Activated CD8-positive, alpha-beta T cell treated with anti-CD3 and anti-CD28 coated beads for 36 hours (primary cell): ENCODE data around the gene NID1. TPM values are rescaled to one million over a fixed set of nuclear protein-coding genes. Genes with fewer than 3 reads are reported as not detected.

Experiments used
- ATAC-seq: fragments of 200-7000 bp; cut with Tn5 transposase; one replicate; pipeline ENCODE4 v1.10.0; 2021; ENCODE audit warnings: mild to moderate bottlenecking, moderate library complexity
- CTCF ChIA-PET: fragments of 350-600 bp; sonication (Branson Sonifier 250); formaldehyde crosslinking; loops from one replicate; lab custom pipeline; 2021; ENCODE audit warnings: antibody characterized with exemption; lab: Charles Lee
- POLR2A ChIA-PET: fragments of 350-600 bp; sonication (Branson Sonifier 250); formaldehyde crosslinking; loops from one replicate; lab custom pipeline; 2021; ENCODE audit warnings: antibody characterized with exemption; lab: Charles Lee
- DNase-seq: peaks from one replicate; pipeline ENCODE4 v3.0.0-alpha.2; 2020
- H3K27ac Mint-ChIP-seq: one replicate; pipeline ENCODE4 v1.8.0; 2021; ENCODE audit warnings: mild to moderate bottlenecking, mixed read lengths
- H3K27me3 Mint-ChIP-seq: one replicate; pipeline ENCODE4 v1.8.0; 2021; ENCODE audit warnings: mixed read lengths
- H3K36me3 Mint-ChIP-seq: one replicate; pipeline ENCODE4 v1.8.0; 2021; ENCODE audit warnings: low read depth, mixed read lengths
- H3K4me1 Mint-ChIP-seq: one replicate; pipeline ENCODE4 v1.8.0; 2021; ENCODE audit warnings: low read depth, mixed read lengths
- H3K4me3 Mint-ChIP-seq: one replicate; pipeline ENCODE4 v1.8.0; 2021; ENCODE audit warnings: mild to moderate bottlenecking, moderate library complexity, mixed read lengths
- H3K9me3 Mint-ChIP-seq: one replicate; pipeline ENCODE4 v1.8.0; 2021; ENCODE audit warnings: mixed read lengths
- intact Hi-C: fragments of 100-400 bp; cut with micrococcal nuclease; formaldehyde crosslinking; loops from one replicate; pipeline ENCODE4 v1.10.0; 2022
- total RNA-seq, 2 experiments: library from RNA; stranded (reverse); gene quantifications; one replicate each; pipeline ENCODE4 v1.2.3, GENCODE V29; 2021
- TF ChIP-seq, protein P1 (sequence below): fragments of 200-600 bp; IDR thresholded peaks from one replicate; pipeline ENCODE4 v1.8.0; 2022; ENCODE audit warnings: antibody characterized with exemption, mild to moderate bottlenecking

NID1 gene
- total RNA-seq, 2 experiments from 2014 or later = 0.04 to 0.07 TPM

DNA sequence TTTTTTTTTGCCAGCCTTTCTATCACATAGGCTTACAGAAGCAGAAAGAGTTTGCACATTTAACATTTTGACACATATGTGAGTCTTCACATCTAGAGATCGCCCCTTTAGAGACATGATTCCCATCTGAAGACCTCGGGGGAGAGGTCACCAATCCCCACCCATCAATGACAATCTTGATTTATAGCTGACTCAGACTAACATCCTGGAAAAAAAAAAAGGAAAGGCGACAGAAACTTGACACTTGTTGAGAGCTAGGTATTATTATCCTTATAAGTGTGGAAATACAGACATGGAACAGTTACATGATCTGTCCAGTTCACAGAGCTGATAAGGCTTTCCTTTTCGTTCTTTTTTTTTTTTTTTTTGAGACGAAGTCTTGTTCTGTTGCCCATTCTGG, 28.0 kb upstream of the NID1 start:
- Mint-ChIP-seq H3K36me3 (peaks cover 5% of the 10 kb centered on the region), H3K4me3 (no peak overlapping the region), H3K27me3 (peaks cover 12% of the 10 kb centered on the region), H3K27ac (no peak overlapping the region), H3K9me3 (peaks cover 13% of the 10 kb centered on the region), H3K4me1 (peaks cover 2% of the 10 kb centered on the region)
- TF ChIP-seq, protein P1, sequence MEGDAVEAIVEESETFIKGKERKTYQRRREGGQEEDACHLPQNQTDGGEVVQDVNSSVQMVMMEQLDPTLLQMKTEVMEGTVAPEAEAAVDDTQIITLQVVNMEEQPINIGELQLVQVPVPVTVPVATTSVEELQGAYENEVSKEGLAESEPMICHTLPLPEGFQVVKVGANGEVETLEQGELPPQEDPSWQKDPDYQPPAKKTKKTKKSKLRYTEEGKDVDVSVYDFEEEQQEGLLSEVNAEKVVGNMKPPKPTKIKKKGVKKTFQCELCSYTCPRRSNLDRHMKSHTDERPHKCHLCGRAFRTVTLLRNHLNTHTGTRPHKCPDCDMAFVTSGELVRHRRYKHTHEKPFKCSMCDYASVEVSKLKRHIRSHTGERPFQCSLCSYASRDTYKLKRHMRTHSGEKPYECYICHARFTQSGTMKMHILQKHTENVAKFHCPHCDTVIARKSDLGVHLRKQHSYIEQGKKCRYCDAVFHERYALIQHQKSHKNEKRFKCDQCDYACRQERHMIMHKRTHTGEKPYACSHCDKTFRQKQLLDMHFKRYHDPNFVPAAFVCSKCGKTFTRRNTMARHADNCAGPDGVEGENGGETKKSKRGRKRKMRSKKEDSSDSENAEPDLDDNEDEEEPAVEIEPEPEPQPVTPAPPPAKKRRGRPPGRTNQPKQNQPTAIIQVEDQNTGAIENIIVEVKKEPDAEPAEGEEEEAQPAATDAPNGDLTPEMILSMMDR = no peak
- ATAC-seq (no peak), DNase-seq (no peak)
- intact Hi-C loops = no loop called here
- ChIA-PET CTCF (interaction anchor here (0.7 kb wide), 1 partner anchor 541 kb away, joined by 3 read pairs; no protein-coding TSS in a partner anchor), POLR2A (no interaction called here)

DNA sequence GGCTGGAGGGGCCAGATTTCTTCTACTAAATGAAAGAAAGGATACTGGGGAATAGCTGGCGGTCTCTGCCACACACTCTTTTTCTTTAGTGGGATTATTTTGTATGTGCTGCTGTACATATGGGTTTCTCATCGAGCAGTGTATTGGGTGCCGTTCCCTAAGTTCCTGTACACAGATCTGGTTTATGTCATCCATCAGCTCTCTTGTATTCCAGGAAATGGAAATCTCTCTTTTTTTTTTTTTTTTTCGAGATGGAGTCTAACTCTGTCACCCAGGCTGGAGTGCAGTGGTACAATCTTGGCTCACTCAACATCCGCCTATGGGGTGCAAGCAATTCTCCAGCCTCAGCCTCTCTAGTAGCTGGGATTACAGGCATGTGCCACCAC, 27.0 kb upstream of the NID1 start:
- POLR2A ChIA-PET = interaction anchor here (0.6 kb wide), 1 partner anchor 52 kb away, joined by 3 read pairs; no protein-coding TSS in a partner anchor
- no peak for ATAC-seq
- DNase-seq = no peak
- intact Hi-C loops = no loop called here
- Mint-ChIP-seq H3K9me3 (peaks cover 8% of the 10 kb centered on the region), H3K27ac (no peak overlapping the region), H3K4me1 (no peaks in the 10 kb centered on the region), H3K27me3 (peaks cover 16% of the 10 kb centered on the region), H3K36me3 (peaks cover 3% of the 10 kb centered on the region), H3K4me3 (no peak overlapping the region)
- CTCF ChIA-PET = no interaction called here
- TF ChIP-seq, protein P1 = no peak

DNA sequence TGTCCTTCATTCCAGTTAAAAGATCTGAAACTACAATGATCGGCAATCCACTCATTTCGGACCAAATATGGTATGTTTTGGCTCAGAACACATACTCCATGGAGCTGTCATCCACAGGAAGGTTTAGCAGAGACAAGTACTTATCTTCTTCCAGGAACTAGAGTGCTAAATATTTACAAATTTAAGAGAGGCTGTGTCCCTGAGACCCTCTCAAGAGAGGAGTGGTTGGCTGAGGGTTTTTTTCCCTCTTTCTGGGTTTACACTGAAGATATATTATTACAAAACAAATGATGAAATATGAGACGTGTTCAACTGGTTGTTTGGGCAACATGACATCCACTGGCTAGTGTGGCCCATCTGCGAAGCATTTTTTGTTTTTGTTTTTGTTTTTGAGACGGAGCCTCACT, 25.9 kb upstream of the NID1 start:
- TF ChIP-seq, protein P1 = no peak
- intact Hi-C loops = no loop called here
- DNase-seq (no peak), ATAC-seq (no peak)
- Mint-ChIP-seq H3K4me3 (no peak overlapping the region), H3K36me3 (no peaks in the 10 kb centered on the region), H3K27me3 (peaks cover 14% of the 10 kb centered on the region), H3K9me3 (peaks cover under 1% of the 10 kb centered on the region), H3K27ac (no peak overlapping the region), H3K4me1 (no peaks in the 10 kb centered on the region)
- ChIA-PET POLR2A (interaction anchor here (0.6 kb wide), 1 partner anchor 385 kb away, joined by 3 read pairs; no protein-coding TSS in a partner anchor), CTCF (no interaction called here)

DNA sequence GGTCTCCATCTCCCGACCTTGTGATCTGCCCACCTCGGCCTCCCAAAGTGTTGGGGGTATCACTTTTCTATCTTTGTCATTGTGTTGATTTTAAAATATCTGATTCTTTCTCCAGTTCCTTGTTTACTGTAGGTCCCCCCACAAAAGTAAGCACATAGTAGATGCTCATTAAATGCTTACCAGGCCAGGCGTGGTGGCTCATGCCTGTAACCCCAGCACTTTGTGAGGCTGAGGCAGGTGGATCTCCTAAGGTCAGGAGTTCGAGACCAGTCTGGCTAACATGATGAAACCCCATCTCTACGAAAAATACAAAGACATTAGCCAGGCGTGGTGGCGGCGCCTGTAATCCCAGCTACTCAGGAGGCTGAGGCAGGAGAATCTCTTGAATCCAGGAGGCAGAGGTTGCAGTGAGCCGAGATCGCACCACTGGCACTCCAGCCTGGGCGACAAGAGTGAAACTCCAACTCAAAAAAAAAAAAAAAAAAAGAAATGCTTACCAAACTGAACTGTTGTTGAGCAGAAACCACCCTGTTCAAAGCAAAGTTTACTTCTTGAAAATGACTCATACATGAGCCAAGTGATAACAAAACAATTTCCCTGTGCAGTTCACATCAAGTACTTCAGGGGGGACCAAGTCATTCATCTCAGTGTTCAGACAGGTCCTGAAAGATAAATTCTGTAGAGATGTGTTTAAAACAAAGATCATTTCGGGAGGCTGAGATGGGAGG, 24.3 kb upstream of the NID1 start:
- peaks cover 12% of the 10 kb centered on the region for H3K27me3 Mint-ChIP-seq
- intact Hi-C loops = no loop called here
- no peak for DNase-seq
- TF ChIP-seq, protein P1 = no peak
- H3K36me3 Mint-ChIP-seq = no peaks in the 10 kb centered on the region
- H3K4me1 Mint-ChIP-seq = no peaks in the 10 kb centered on the region
- ChIA-PET POLR2A (no interaction called here), CTCF (no interaction called here)
- H3K4me3 Mint-ChIP-seq = no peak overlapping the region
- peak; percentile 56 for ATAC-seq
- H3K27ac Mint-ChIP-seq = no peak overlapping the region
- H3K9me3 Mint-ChIP-seq = no peaks in the 10 kb centered on the region

DNA sequence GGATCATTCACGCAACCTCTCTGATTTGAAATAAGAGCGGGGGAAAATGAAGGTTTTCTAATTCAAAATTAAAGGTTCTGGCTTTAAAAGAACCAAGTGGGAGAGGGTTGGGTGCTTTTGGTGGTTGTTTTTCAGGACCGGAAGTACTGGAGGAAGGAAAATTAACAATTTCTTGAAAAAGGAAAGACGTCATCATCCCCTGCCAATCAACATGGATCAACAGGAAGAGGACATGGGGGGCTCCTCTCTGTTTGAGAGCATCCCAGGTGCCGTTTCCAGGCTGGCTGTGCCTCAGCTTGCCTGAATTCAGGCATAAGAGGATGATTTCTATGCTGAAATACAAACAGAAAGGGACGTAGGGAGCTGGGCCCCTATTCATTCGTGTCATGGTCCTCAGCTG, 21.6 kb upstream of the NID1 start:
- Mint-ChIP-seq H3K27ac (no peak overlapping the region), H3K9me3 (no peaks in the 10 kb centered on the region), H3K27me3 (peaks cover 5% of the 10 kb centered on the region), H3K36me3 (no peaks in the 10 kb centered on the region), H3K4me3 (no peak overlapping the region), H3K4me1 (peaks cover 7% of the 10 kb centered on the region)
- DNase-seq (no peak), ATAC-seq (no peak)
- intact Hi-C loops = no loop called here
- ChIA-PET POLR2A (no interaction called here), CTCF (no interaction called here)
- TF ChIP-seq, protein P1 = no peak
